Lung (tissue), 12 donors: ENCODE data around the gene PARVB. TPM values are rescaled to one million over a fixed set of nuclear protein-coding genes. Genes with fewer than 3 reads are reported as not detected.

Experiments
- ATAC-seq: fragments of 200-7000 bp; cut with Tn5 transposase; one replicate; pipeline ENCODE4 v1.9.1; 2020; ENCODE audit warnings: moderate number of reproducible peaks; ENCODE audit not compliant: insufficient read depth, low FRiP score
- DNase-seq, 3 donors: peaks; one replicate each; pipeline ENCODE4 v3.0.0-alpha.2; 2013 to 2017
- H3K27ac ChIP-seq, 2 donors: one replicate each; pipeline ENCODE4 v1.5.1; 2013; ENCODE audit warnings: mild to moderate bottlenecking in 2 of 2, moderate library complexity in 2 of 2, control low read depth in 1 of 2, inconsistent platforms in 1 of 2, low read depth in 1 of 2, low read length in 1 of 2
- H3K27me3 ChIP-seq, 3 donors: one replicate each; pipeline ENCODE4 v1.5.1; 2013; ENCODE audit warnings: low read length in 2 of 3; ENCODE audit not compliant: control insufficient read depth in 3 of 3, insufficient read depth in 3 of 3
- H3K36me3 ChIP-seq, 4 donors: one replicate each; pipeline ENCODE4 v1.5.1; 2013; ENCODE audit warnings: low read length in 4 of 4, mild to moderate bottlenecking in 1 of 4, moderate library complexity in 1 of 4; ENCODE audit not compliant: control insufficient read depth in 4 of 4, insufficient read depth in 4 of 4
- H3K4me1 ChIP-seq, 5 donors: one replicate each; pipeline ENCODE4 v1.5.1; 2013; ENCODE audit warnings: low read length in 5 of 5, mild to moderate bottlenecking in 2 of 5, moderate library complexity in 1 of 5; ENCODE audit not compliant: control insufficient read depth in 5 of 5, insufficient read depth in 5 of 5
- H3K4me3 ChIP-seq: one replicate; pipeline ENCODE4 v1.5.1; 2013; ENCODE audit warnings: mild to moderate bottlenecking, control low read depth, moderate library complexity
- H3K9ac ChIP-seq, 2 donors: one replicate each; pipeline ENCODE4 v1.5.1; 2013; ENCODE audit warnings: low read length in 2 of 2, control low read depth in 1 of 2; ENCODE audit not compliant: insufficient read depth in 1 of 2
- H3K9me3 ChIP-seq, 4 donors: one replicate each; pipeline ENCODE4 v1.5.1; 2013; ENCODE audit warnings: low read length in 3 of 4, mild to moderate bottlenecking in 1 of 4, moderate library complexity in 1 of 4; ENCODE audit not compliant: control insufficient read depth in 4 of 4, insufficient read depth in 3 of 4
- WGBS, 2 donors: extraction: QIAGEN DNeasy Blood & Tissue Kit; methylation state at CpG; one replicate each; pipeline ENCODE4 v1.1.7; 2013; 5-methylcytosine and 5-hydroxymethylcytosine counted together
- polyA plus RNA-seq, 2 donors: library from polyadenylated mRNA; stranded (reverse); fragments of 200-250 nt; gene quantifications; one replicate each; pipeline ENCODE4 v1.2.1, GENCODE V29; 2013
- total RNA-seq, 2 donors: library from RNA; depleted of rRNA in 1 of 2; stranded (reverse); fragments of >200 nt in 1 of 2; gene quantifications; one replicate each; pipeline ENCODE4 v1.2.1, GENCODE V29; 2014 to 2021
- TF ChIP-seq, protein P1 (sequence below): IDR thresholded peaks from 2 replicates; pipeline ENCODE4 v1.5.1; 2012; ENCODE audit warnings: mild to moderate bottlenecking; ENCODE audit errors: control extremely low read depth, extremely low read depth
- donor health status: control.
- donor health status: control.
- donor health status: Bipolar disorder and iron deficiency.
- donor health status: healthy.
- donor health status: DM: yes; HTN: yes; CAD: no.

PARVB gene
- total and polyA plus RNA-seq, 4 donors: 16.9 to 64.2 (median 49.7) TPM

DNA sequence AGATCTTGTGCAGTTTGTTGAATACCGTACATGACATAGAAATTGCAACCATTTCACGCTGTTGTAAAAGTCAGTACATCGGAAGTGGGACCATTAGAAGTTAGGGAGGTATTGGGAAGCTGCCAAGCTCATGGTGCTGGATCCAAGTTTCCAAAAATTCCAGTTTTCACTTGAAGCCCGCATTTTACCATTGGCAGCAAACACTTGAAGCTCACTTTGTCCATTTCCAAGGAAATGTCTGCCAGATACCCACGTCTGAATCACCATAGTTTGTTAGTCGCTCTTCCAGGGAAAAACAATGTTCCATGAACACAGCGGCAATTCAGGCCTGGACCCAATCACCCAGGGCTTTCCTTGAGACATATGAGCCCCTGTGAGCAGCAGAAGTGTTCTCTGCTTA lies 22.6 kb upstream of the PARVB start:
- Histone ChIP-seq H3K4me1 (peaks cover 0 to 27% (median 8%) of the 10 kb centered on the region in 5 donors), H3K27me3 (no peaks in the 10 kb centered on the region), H3K4me3 (no peak overlapping the region), H3K36me3 (peaks cover 0 to 16% (median 15%) of the 10 kb centered on the region in 4 donors), H3K9ac (no peak overlapping the region), H3K9me3 (peaks cover 0 to 6% (median 1%) of the 10 kb centered on the region in 4 donors), H3K27ac (no peak overlapping the region)
- TF ChIP-seq, protein P1, sequence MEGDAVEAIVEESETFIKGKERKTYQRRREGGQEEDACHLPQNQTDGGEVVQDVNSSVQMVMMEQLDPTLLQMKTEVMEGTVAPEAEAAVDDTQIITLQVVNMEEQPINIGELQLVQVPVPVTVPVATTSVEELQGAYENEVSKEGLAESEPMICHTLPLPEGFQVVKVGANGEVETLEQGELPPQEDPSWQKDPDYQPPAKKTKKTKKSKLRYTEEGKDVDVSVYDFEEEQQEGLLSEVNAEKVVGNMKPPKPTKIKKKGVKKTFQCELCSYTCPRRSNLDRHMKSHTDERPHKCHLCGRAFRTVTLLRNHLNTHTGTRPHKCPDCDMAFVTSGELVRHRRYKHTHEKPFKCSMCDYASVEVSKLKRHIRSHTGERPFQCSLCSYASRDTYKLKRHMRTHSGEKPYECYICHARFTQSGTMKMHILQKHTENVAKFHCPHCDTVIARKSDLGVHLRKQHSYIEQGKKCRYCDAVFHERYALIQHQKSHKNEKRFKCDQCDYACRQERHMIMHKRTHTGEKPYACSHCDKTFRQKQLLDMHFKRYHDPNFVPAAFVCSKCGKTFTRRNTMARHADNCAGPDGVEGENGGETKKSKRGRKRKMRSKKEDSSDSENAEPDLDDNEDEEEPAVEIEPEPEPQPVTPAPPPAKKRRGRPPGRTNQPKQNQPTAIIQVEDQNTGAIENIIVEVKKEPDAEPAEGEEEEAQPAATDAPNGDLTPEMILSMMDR: no peak
- peak in 2 of 3 donors; percentile 50 to 58 for DNase-seq
- WGBS, 2 donors: 85 to 95% methylated on average over 7 of the region's 7 CpGs
- no peak for ATAC-seq

DNA sequence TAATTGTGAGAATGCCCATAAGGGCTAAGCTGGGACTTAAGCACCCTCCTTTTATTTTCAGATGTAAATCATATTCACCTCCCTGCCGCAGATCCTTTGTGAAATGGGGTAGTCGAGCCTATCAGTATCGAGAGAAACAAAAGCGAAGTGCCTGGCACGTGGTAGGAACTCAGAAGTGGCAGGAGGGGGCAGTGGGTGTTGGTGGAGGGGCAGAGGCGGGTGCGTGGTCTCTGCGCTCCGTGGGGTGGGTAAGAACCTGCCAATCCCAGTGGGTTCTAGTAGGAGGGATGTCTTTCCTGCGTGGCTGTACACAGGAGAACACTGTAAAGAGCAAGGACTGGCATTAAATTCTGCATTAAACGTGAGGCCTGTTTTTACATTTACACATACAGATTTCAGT lies 21.8 kb upstream of the PARVB start:
- peaks cover 0 to 27% (median 8%) of the 10 kb centered on the region in 5 donors for H3K4me1 ChIP-seq
- 89 to 91% methylated on average over 11 of the region's 11 CpGs for WGBS, 2 donors
- H3K9ac ChIP-seq: no peak overlapping the region
- peaks cover 0 to 10% (median 8%) of the 10 kb centered on the region in 4 donors for H3K36me3 ChIP-seq
- no peak overlapping the region for H3K4me3 ChIP-seq
- H3K27me3 ChIP-seq: no peaks in the 10 kb centered on the region
- TF ChIP-seq, protein P1: no peak
- H3K9me3 ChIP-seq: peaks cover 0 to 6% (median 1%) of the 10 kb centered on the region in 4 donors
- DNase-seq: no peak
- ATAC-seq: no peak
- H3K27ac ChIP-seq: no peak overlapping the region

GRCh38 chr22:44002997-44003396 lies 21.1 kb upstream of the PARVB start:
- Histone ChIP-seq H3K36me3 (peaks cover 0 to 7% (median 6%) of the 10 kb centered on the region in 4 donors), H3K9ac (no peak overlapping the region), H3K4me1 (peaks cover 0 to 27% (median 8%) of the 10 kb centered on the region in 5 donors), H3K4me3 (no peak overlapping the region), H3K9me3 (peaks cover 0 to 6% (median 1%) of the 10 kb centered on the region in 4 donors), H3K27ac (no peak overlapping the region), H3K27me3 (no peaks in the 10 kb centered on the region)
- TF ChIP-seq, protein P1: no peak
- no peak for DNase-seq
- WGBS, 2 donors: 83% methylated on average over 8 of the region's 8 CpGs
- ATAC-seq: no peak
